GM12878 (cell line): ENCODE measurements around the gene DEXI. TPM values are rescaled to one million over a fixed set of nuclear protein-coding genes. Genes with fewer than 3 reads are reported as not detected.

ENCODE experiments used
- ATAC-seq: fragments of 200-7000 bp; cut with Tn5 transposase; 3 replicates; pipeline ENCODE4 v1.9.1; 2020; ENCODE audit warnings: mild to moderate bottlenecking, moderate library complexity
- BruUV-seq: library from RNA; stranded (reverse); fragments of 400-500 nt; replicated peaks from 2 replicates; lab custom pipeline; 2021; lab: Mats Ljungman, UMichigan
- CTCF ChIA-PET: fragments of 300-600 bp; sonication (Branson Sonifier 250); formaldehyde crosslinking; extraction: SDS; loops from one replicate; lab custom pipeline; 2021; ENCODE audit warnings: inconsistent platforms; lab: Yijun Ruan, JAX
- POLR2A ChIA-PET: fragments of 350-600 bp; formaldehyde crosslinking; extraction: SDS; loops from one replicate; lab custom pipeline; 2021; ENCODE audit warnings: inconsistent platforms; lab: Charles Lee
- RAD21 ChIA-PET: fragments of 300-600 bp; sonication (Branson Sonifier 250); formaldehyde crosslinking; loops from one replicate; lab custom pipeline; 2023; ENCODE audit warnings: antibody characterized with exemption; ENCODE audit not compliant: unreplicated experiment; lab: Charles Lee
- SMC1A ChIA-PET: fragments of 300-600 bp; sonication (Branson Sonifier 250); formaldehyde crosslinking; loops from one replicate; lab custom pipeline; 2023; ENCODE audit not compliant: unreplicated experiment, uncharacterized antibody; lab: Charles Lee
- DNase-seq: peaks from one replicate; pipeline ENCODE4 v3.0.0-alpha.2; 2011; ENCODE audit warnings: low read depth, low spot score
- FAIRE-seq: peaks from 3 replicates; lab custom pipeline; 2011; peaks lifted over from hg19 to GRCh38; lab: Jason Lieb, UNC
- H2AFZ ChIP-seq: 2 replicates; pipeline ENCODE4 v1.6.0; 2011; ENCODE audit warnings: low read depth, low read length, control low read depth; ENCODE audit not compliant: control insufficient read depth
- H3K27ac ChIP-seq: 2 replicates; pipeline ENCODE4 v1.5.1; 2011; ENCODE audit warnings: control low read depth; ENCODE audit not compliant: control insufficient read depth, insufficient read depth
- H3K27me3 ChIP-seq, 2 experiments: replicated peaks in 1 of 2; 2 replicates each; pipeline versions ENCODE4 v1.6.0 to v1.6.1; 2011; ENCODE audit warnings: low read length in 1 of 2; ENCODE audit not compliant: control insufficient read depth in 2 of 2, insufficient read depth in 2 of 2
- H3K36me3 ChIP-seq, 2 experiments: 2 replicates each; pipeline ENCODE4 v1.5.1; 2011; ENCODE audit warnings: low read length in 1 of 2; ENCODE audit not compliant: control insufficient read depth in 2 of 2, insufficient read depth in 2 of 2
- H3K4me1 ChIP-seq: 2 replicates; pipeline ENCODE4 v1.6.1; 2011; ENCODE audit warnings: mild to moderate bottlenecking, low read length, moderate library complexity, mixed read lengths; ENCODE audit not compliant: control insufficient read depth, insufficient read depth
- H3K4me2 ChIP-seq: 2 replicates; pipeline ENCODE4 v1.6.0; 2011; ENCODE audit warnings: control low read depth; ENCODE audit not compliant: control insufficient read depth, insufficient read depth
- H3K4me3 ChIP-seq: fragments of 200-600 bp; sonication (generic); 2 replicates; pipeline ENCODE4 v1.5.1; 2016
- H3K79me2 ChIP-seq: 2 replicates; pipeline ENCODE4 v1.6.0; 2011; ENCODE audit warnings: low read length; ENCODE audit not compliant: control insufficient read depth, insufficient read depth
- H3K9ac ChIP-seq: 2 replicates; pipeline ENCODE4 v1.8.0; 2011; ENCODE audit warnings: low read length, control low read depth, mixed read lengths; ENCODE audit not compliant: control insufficient read depth, insufficient read depth
- H3K9me3 ChIP-seq: replicated peaks from 3 replicates; pipeline ENCODE4 v1.5.1; 2011; ENCODE audit warnings: mild to moderate bottlenecking, low read length; ENCODE audit not compliant: control insufficient read depth, insufficient read depth
- H4K20me1 ChIP-seq: 2 replicates; pipeline ENCODE4 v1.6.0; 2011; ENCODE audit not compliant: control insufficient read depth, insufficient read depth
- E4F1 ChIP-seq: fragments of 450-650 bp; IDR thresholded peaks from 2 replicates; pipeline ENCODE4 v1.6.1; 2018; ENCODE audit warnings: borderline replicate concordance, mild to moderate bottlenecking; ENCODE audit not compliant: partially characterized antibody
- GABPA ChIP-seq: IDR thresholded peaks from 2 replicates; pipeline ENCODE4 v1.6.1; 2014; ENCODE audit warnings: antibody characterized with exemption, low read depth, mild to moderate bottlenecking, inconsistent platforms
- HDAC6 ChIP-seq: fragments of 200-600 bp; sonication (generic); IDR thresholded peaks from one replicate; pipeline ENCODE4 v1.8.0; 2017; ENCODE audit warnings: antibody characterized with exemption; ENCODE audit not compliant: unreplicated experiment
- HDGF ChIP-seq: fragments of 450-650 bp; IDR thresholded peaks from 2 replicates; pipeline ENCODE4 v1.6.1; 2016; ENCODE audit warnings: antibody characterized with exemption
- IKZF1 ChIP-seq: fragments of 450-650 bp; conservative IDR thresholded peaks from 2 replicates; pipeline ENCODE4 v1.6.1; 2017; ENCODE audit warnings: antibody characterized with exemption, mild to moderate bottlenecking
- JUNB ChIP-seq: IDR thresholded peaks from 2 replicates; pipeline ENCODE4 v1.6.1; 2016; ENCODE audit warnings: antibody characterized with exemption, mild to moderate bottlenecking
- RELA ChIP-seq: fragments of 450-650 bp; IDR thresholded peaks from 2 replicates; pipeline ENCODE4 v1.8.0; 2014; ENCODE audit warnings: borderline replicate concordance; ENCODE audit not compliant: partially characterized antibody
- REST ChIP-seq: IDR thresholded peaks from 2 replicates; pipeline ENCODE4 v1.6.1; 2012; ENCODE audit warnings: mild to moderate bottlenecking, low read depth, low read length
- SIN3A ChIP-seq: IDR thresholded peaks from 2 replicates; pipeline ENCODE4 v1.6.1; 2012; ENCODE audit warnings: low read depth, low read length, improper control_type of control experiment
- SPI1 ChIP-seq: IDR thresholded peaks from 2 replicates; pipeline ENCODE4 v1.6.1; 2011; ENCODE audit warnings: low read depth, mild to moderate bottlenecking, low read length, moderate library complexity, borderline replicate concordance; ENCODE audit not compliant: insufficient read depth
- SREBF1 ChIP-seq: IDR thresholded peaks from 2 replicates; pipeline ENCODE4 v1.6.1; 2012; ENCODE audit warnings: mild to moderate bottlenecking, low read length
- YY1 ChIP-seq: IDR thresholded peaks from 2 replicates; pipeline ENCODE4 v1.6.1; 2011; ENCODE audit warnings: low read depth, mild to moderate bottlenecking, low read length
- WGBS: methylation state at CpG from one replicate; pipeline ENCODE4 v1.1.6; 2016; ENCODE audit warnings: low lambda C conversion rate; ENCODE audit not compliant: insufficient replicate concordance, insufficient coverage; ENCODE audit errors: missing lambda C conversion rate; 5-methylcytosine and 5-hydroxymethylcytosine counted together
- in situ Hi-C: fragments of 300-500 bp; cut with MboI; formaldehyde crosslinking; loops from 9 replicates; pipeline ENCODE4 v1.14.3; 2018; ENCODE audit warnings: mixed read lengths
- intact Hi-C: fragments of 100-400 bp; cut with micrococcal nuclease; formaldehyde crosslinking; loops from one replicate; pipeline ENCODE4 v1.14.2; 2022; ENCODE audit not compliant: unreplicated experiment
- polyA plus RNA-seq, 11 experiments: library from polyadenylated mRNA; depleted of rRNA in 4 of 11; unstranded in 6 of 11; stranded (reverse) in 5 of 11; fragments of >200 nt; fragmentation: Nextera tagmentation in 4 of 11; fragmentation: Illumina TruSeq in 1 of 11; extraction: Ambion mirVana in 4 of 11; extraction: Trizol in 1 of 11; gene quantifications; 1 replicate in 1 of 11; 2 replicates in 10 of 11; pipeline versions ENCODE4 v1.2.1 to v1.2.3, GENCODE V29; 2011 to 2016; ENCODE audit warnings: inconsistent platforms in 2 of 11, missing spikeins in 2 of 11, low read depth in 1 of 11
- total RNA-seq, 4 experiments: library from RNA; depleted of rRNA in 3 of 4; stranded (reverse); fragments of >200 nt in 3 of 4; fragmentation: Illumina TruSeq in 1 of 4; extraction: Trizol in 1 of 4; gene quantifications; 2 replicates each; pipeline versions ENCODE4 v1.2.1 to v1.2.3, GENCODE V29; 2013 to 2021

Gene DEXI
- total and polyA plus RNA-seq, 10 of the 15 experiments (the other 5 are each of a cell fraction or from before 2014, with no cell fraction given) = 1.4 to 26.3 (median 18.4) TPM

GRCh38 chr16:10896165-10896564 is 46.1 kb downstream of the DEXI start (continued):
- TF ChIP-seq E4F1 (no peak), JUNB (no peak), GABPA (no peak), SPI1 (no peak), HDAC6 (no peak)

- H3K4me3 ChIP-seq = no peak overlapping the region
- in situ Hi-C loops (loop anchor here (25.0 kb wide), 2 partner anchors 583 to 1758 kb away; no protein-coding TSS in a partner anchor), intact Hi-C loops (loop anchor here (10.0 kb wide), 1 partner anchor 590 kb away; no protein-coding TSS in a partner anchor)
- peaks cover 10% of the 10 kb centered on the region for H4K20me1 ChIP-seq
- ATAC-seq = no peak
- H2AFZ ChIP-seq = no peak overlapping the region
- ChIA-PET SMC1A (interaction anchor here (0.8 to 4.3 kb wide), 10 partner anchors 13 to 158 kb away, joined by 3 to 37 read pairs (median 3); partner anchors contain the start of genes CIITA and NUBP1), RAD21 (interaction anchor here (0.8 to 3.9 kb wide), 6 partner anchors 12 to 155 kb away, joined by 3 to 39 read pairs (median 5); partner anchors contain the start of gene CIITA), CTCF (interaction anchor here (0.9 to 1.3 kb wide), 9 partner anchors 8 to 56 kb away, joined by 3 to 8 read pairs (median 3); partner anchors contain the start of gene CIITA), POLR2A (interaction anchor here (1.0 to 3.5 kb wide), 6 partner anchors 11 to 151 kb away, joined by 3 to 24 read pairs (median 4); no protein-coding TSS in a partner anchor)
- BruUV-seq = no TSS peak
- H3K27ac ChIP-seq = no peak overlapping the region
- FAIRE-seq = no peak
- 42% methylated on average over 17 of the region's 17 CpGs for WGBS
- H3K36me3 ChIP-seq = peaks cover 26 to 56% of the 10 kb centered on the region in 2 experiments
- no peaks in the 10 kb centered on the region for H3K9me3 ChIP-seq
- peak; percentile 97 for TF ChIP-seq REST
- peak; percentile 62; the same call in 1 of the 2 replicates for TF ChIP-seq SIN3A
- TF ChIP-seq YY1 = 0 out of 2 replicates have a peak, but pooled peaks have one; percentile 10
- TF ChIP-seq IKZF1 = no peak
- no peak for TF ChIP-seq SREBF1
- TF ChIP-seq RELA = no peak
- TF ChIP-seq HDGF = 0 out of 2 replicates have a peak, but pooled peaks have one; percentile 12
- TF ChIP-seq, all 136 proteins: peak for 4
- peaks cover 68% of the 10 kb centered on the region for H3K4me1 ChIP-seq
- H3K4me2 ChIP-seq = peak overlapping the region; percentile 86
- H3K79me2 ChIP-seq = peaks cover 37% of the 10 kb centered on the region
- H3K9ac ChIP-seq = no peak overlapping the region
- H3K27me3 ChIP-seq = no peaks in the 10 kb centered on the region
- DNase-seq = no peak
Observed at GRCh38 chr16:10895053-10895946, 47.0 kb downstream of the DEXI start.
